Measurements from ENCODE around the gene KIFAP3.
"Not testable (repeated sequence)": the region's sequence is repeated elsewhere in the genome, so short reads cannot be mapped to it uniquely, and the experiment has no call there.

KIFAP3 gene

DNA sequence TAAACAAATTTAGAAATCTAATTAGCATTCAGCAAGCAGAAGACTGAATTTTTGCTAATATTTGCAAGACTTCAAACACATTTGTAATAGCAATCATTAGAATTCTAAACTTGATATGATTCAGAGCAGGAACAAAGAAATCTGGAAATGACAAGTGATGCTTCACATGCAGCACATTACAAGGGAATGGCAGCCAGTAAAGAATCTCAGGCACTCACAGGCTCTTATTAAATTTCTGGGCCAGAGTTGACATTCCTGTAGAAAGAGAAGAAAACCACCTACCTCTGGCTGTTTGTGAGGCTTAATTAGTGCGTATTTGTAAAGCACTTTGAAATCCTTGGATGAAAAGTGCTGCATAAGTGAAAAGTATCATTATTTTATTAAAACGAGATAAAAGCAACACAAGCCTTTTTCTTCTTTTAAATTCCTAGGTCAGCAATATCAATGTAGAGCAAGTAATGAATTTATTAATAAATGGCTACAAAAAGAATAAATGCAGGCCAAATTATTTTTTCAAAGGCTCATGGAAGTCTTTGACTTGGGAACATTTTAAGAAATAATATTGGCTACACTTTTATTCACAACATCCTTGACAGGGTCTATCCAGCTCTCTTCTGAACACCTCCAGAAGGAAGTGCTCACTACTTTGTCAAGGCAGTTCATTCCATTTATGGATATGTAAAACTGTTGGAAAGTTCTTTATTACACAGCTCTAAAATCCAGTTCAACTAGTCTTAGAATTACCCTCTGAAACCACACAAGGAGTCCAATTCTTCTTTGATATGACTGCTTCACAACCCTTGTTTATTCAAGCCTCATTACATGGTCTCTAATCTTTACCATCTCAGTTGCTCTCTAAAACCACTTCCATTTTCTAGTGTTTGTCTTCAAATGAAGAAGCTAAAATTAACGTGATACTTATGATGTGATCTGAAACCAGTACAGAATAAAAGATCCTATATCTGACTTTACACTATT lies 148.7 kb downstream of the KIFAP3 start:
- no peak for DNase-seq
- H3K36me3 ChIP-seq: peaks cover 0 to 7% (median 7%) of the 10 kb centered on the region in 3 donors
- H3K27me3 ChIP-seq: no peaks in the 10 kb centered on the region
- H3K4me1 ChIP-seq: no peaks in the 10 kb centered on the region
- no peak overlapping the region for H3K27ac ChIP-seq
- no peaks in the 10 kb centered on the region for H3K9me3 ChIP-seq
- TF ChIP-seq, protein P1, sequence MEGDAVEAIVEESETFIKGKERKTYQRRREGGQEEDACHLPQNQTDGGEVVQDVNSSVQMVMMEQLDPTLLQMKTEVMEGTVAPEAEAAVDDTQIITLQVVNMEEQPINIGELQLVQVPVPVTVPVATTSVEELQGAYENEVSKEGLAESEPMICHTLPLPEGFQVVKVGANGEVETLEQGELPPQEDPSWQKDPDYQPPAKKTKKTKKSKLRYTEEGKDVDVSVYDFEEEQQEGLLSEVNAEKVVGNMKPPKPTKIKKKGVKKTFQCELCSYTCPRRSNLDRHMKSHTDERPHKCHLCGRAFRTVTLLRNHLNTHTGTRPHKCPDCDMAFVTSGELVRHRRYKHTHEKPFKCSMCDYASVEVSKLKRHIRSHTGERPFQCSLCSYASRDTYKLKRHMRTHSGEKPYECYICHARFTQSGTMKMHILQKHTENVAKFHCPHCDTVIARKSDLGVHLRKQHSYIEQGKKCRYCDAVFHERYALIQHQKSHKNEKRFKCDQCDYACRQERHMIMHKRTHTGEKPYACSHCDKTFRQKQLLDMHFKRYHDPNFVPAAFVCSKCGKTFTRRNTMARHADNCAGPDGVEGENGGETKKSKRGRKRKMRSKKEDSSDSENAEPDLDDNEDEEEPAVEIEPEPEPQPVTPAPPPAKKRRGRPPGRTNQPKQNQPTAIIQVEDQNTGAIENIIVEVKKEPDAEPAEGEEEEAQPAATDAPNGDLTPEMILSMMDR (IDR thresholded peaks at IDR 0.05): no peak
- no peak overlapping the region for H3K4me3 ChIP-seq
- intact Hi-C loops (cut with DNase I; ENCODE audit: low total_unique reads): no loop called here

DNA sequence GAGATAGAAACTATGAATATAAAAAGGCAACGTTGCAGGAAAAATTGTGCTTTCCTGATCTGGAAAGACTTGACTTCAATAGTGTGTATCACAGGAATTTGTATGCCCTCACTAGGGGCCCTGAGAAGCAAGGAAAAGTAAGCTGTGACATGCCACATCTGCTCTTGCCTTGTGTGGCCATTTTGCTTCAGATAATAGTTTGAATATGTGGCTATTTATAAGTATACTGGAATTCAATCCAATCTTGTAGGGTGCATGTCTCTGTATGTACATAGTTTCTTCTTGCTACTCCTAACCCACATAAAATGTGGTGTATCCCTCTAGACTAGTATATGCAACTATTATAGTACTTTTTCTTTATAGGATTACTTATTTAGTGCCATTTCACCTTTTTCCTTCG lies 149.7 kb downstream of the KIFAP3 start:
- H3K36me3 ChIP-seq: peaks cover 0 to 11% (median 7%) of the 10 kb centered on the region in 3 donors
- H3K4me1 ChIP-seq: no peaks in the 10 kb centered on the region
- H3K27ac ChIP-seq: no peak overlapping the region
- H3K27me3 ChIP-seq: no peaks in the 10 kb centered on the region
- no peaks in the 10 kb centered on the region for H3K9me3 ChIP-seq
- DNase-seq: no peak
- intact Hi-C loops (cut with DNase I; ENCODE audit: low total_unique reads): no loop called here
- TF ChIP-seq, protein P1 (IDR thresholded peaks at IDR 0.05): no peak
- no peak overlapping the region for H3K4me3 ChIP-seq

DNA sequence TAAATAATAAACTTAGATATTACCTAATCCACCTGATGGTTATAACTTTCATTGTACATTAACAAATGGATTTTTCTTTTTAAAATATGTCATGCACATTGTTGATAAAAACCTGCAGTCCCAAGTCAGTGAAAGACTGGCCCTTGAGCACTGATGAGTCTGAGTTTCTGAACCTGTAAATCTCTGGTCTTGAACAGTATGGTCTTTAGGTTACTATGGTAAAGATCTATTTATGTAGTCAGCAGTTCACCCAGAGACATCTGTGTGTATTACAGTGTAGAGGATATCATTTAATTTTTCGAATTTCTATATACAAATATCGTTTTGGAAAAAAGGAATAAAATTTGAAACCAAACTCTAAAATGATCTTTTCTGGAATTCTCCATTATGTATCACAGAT lies 150.4 kb downstream of the KIFAP3 start:
- peaks cover 0 to 19% (median 7%) of the 10 kb centered on the region in 3 donors for H3K36me3 ChIP-seq
- no peaks in the 10 kb centered on the region for H3K9me3 ChIP-seq
- H3K27ac ChIP-seq: no peak overlapping the region
- no peak overlapping the region for H3K4me3 ChIP-seq
- intact Hi-C loops (cut with DNase I; ENCODE audit: low total_unique reads): no loop called here
- H3K4me1 ChIP-seq: peaks cover 0 to 4% (median 0%) of the 10 kb centered on the region in 4 donors
- TF ChIP-seq, protein P1 (IDR thresholded peaks at IDR 0.05): no peak
- no peaks in the 10 kb centered on the region for H3K27me3 ChIP-seq
- no peak for DNase-seq

DNA sequence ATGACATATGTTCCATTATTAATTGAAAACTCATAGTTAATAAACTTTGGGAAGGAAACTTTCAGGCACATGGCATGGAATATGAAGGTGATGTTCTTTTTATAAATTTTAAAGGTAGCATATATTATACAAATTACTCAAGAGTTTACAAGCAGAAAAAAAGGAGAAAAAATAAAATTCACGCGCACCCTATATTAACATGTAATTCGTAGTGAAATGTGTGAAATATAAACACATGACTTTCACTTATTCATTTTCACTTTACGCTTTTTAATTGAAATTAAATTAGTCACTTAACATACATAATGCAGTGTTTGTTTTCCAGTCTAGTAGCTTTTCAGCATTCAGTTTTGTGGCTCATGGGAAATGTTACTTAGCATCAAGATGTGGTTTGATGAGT lies 153.4 kb downstream of the KIFAP3 start:
- Histone ChIP-seq H3K36me3 (peaks cover 0 to 22% (median 7%) of the 10 kb centered on the region in 3 donors), H3K27ac (no peak overlapping the region), H3K9me3 (no peaks in the 10 kb centered on the region), H3K4me1 (peaks cover 0 to 4% (median 0%) of the 10 kb centered on the region in 4 donors), H3K27me3 (no peaks in the 10 kb centered on the region), H3K4me3 (no peak overlapping the region)
- TF ChIP-seq, protein P1 (IDR thresholded peaks at IDR 0.05): no peak
- DNase-seq: no peak
- intact Hi-C loops (cut with DNase I; ENCODE audit: low total_unique reads): no loop called here

DNA sequence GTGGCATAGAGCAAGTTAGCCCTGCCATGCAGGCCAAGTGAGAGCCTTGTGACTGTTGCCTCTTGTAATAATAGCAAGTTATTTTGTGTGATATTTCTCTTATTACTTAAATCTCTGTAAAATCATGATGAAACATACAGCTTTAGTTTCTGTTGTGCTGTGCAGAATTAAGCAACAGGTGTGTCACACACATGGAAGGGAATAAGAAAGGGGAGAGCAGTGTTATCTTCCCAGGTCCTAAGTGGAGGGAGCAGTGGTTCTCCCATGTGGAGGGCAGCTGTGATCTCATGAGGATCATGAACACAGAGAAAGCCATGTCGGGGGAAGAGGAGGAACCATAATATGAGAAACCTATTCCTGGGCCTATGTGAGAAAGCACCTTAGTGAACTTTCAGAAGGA lies 155.6 kb downstream of the KIFAP3 start:
- no peak for DNase-seq
- peaks cover 0 to 4% (median 0%) of the 10 kb centered on the region in 4 donors for H3K4me1 ChIP-seq
- no peaks in the 10 kb centered on the region for H3K9me3 ChIP-seq
- H3K27me3 ChIP-seq: no peaks in the 10 kb centered on the region
- intact Hi-C loops (cut with DNase I; ENCODE audit: low total_unique reads): no loop called here
- TF ChIP-seq, protein P1 (IDR thresholded peaks at IDR 0.05): no peak
- no peak overlapping the region for H3K27ac ChIP-seq
- no peak overlapping the region for H3K4me3 ChIP-seq
- H3K36me3 ChIP-seq: peaks cover 0 to 22% (median 7%) of the 10 kb centered on the region in 3 donors

DNA sequence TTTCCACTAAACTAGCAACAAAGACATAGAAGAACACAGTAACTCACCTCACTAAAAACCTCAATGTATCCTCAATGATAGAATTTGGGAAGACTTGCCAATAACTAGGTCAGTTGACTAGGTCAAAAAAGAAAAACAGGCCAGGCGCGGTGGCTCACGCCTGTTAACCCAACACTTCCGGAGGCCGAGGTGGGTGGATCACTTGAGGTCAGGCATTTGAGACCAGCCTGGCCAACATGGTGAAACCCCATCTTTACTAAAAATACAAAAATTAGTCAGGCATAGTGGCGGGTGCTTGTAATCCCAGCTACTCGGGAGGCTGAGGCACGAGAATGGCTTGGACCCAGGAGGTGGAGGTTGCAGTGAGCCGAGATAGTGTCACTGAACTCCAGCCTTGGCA lies 156.3 kb downstream of the KIFAP3 start:
- H3K4me1 ChIP-seq; H3K9me3 ChIP-seq; H3K27me3 ChIP-seq; H3K27ac ChIP-seq; intact Hi-C loops (cut with DNase I; ENCODE audit: low total_unique reads); H3K4me3 ChIP-seq; DNase-seq: not testable (repeated sequence)
- H3K36me3 ChIP-seq: peaks cover 0 to 22% (median 7%) of the 10 kb centered on the region in 3 donors

Measured in tibial artery (tissue), 4 donors.